Type B pancreatic cell (in vitro differentiated cells): ENCODE data around the gene CLIP3. TPM values are rescaled to one million over a fixed set of nuclear protein-coding genes. Genes with fewer than 3 reads are reported as not detected.
"Not testable (repeated sequence)": the region's sequence is repeated elsewhere in the genome, so short reads cannot be mapped to it uniquely, and the experiment has no call there.

Experiments
- DNase-seq: peaks from one replicate; pipeline ENCODE4 v3.0.0; 2021; ENCODE audit warnings: mixed read lengths; ENCODE audit not compliant: unreplicated experiment; ENCODE audit errors: extremely low spot score
- H3K27ac Mint-ChIP-seq: 2 replicates; pipeline ENCODE4 v1.8.0; 2021; ENCODE audit warnings: mild to moderate bottlenecking, mixed read lengths
- H3K27me3 Mint-ChIP-seq: 2 replicates; pipeline ENCODE4 v1.8.0; 2021; ENCODE audit warnings: mixed read lengths
- H3K36me3 Mint-ChIP-seq: 2 replicates; pipeline ENCODE4 v1.8.0; 2021; ENCODE audit warnings: mixed read lengths
- H3K4me1 Mint-ChIP-seq: one replicate; pipeline ENCODE4 v1.8.0; 2021; ENCODE audit warnings: mixed read lengths; ENCODE audit not compliant: unreplicated experiment
- H3K4me3 Mint-ChIP-seq: 2 replicates; pipeline ENCODE4 v1.8.0; 2021; ENCODE audit warnings: mild to moderate bottlenecking, mixed read lengths
- H3K9me3 Mint-ChIP-seq: 2 replicates; pipeline ENCODE4 v1.8.0; 2021; ENCODE audit warnings: mixed read lengths
- total RNA-seq: library from RNA; stranded (reverse); gene quantifications from 2 replicates; pipeline ENCODE4 v1.2.1, GENCODE V29; 2021; ENCODE audit warnings: low replicate concordance
- TF ChIP-seq, protein P1 (sequence below): fragments of 200-600 bp; sonication (generic); conservative IDR thresholded peaks from 2 replicates; pipeline ENCODE4 v1.5.0; 2021; ENCODE audit warnings: antibody characterized with exemption, mild to moderate bottlenecking

Gene CLIP3
- total RNA-seq, 1 donor from 2014 or later = 51.1 TPM

GRCh38 chr19:35986664-35987570 is 45.8 kb downstream of the CLIP3 start:
- H3K4me1 Mint-ChIP-seq = no peaks in the 10 kb centered on the region
- TF ChIP-seq, protein P1, sequence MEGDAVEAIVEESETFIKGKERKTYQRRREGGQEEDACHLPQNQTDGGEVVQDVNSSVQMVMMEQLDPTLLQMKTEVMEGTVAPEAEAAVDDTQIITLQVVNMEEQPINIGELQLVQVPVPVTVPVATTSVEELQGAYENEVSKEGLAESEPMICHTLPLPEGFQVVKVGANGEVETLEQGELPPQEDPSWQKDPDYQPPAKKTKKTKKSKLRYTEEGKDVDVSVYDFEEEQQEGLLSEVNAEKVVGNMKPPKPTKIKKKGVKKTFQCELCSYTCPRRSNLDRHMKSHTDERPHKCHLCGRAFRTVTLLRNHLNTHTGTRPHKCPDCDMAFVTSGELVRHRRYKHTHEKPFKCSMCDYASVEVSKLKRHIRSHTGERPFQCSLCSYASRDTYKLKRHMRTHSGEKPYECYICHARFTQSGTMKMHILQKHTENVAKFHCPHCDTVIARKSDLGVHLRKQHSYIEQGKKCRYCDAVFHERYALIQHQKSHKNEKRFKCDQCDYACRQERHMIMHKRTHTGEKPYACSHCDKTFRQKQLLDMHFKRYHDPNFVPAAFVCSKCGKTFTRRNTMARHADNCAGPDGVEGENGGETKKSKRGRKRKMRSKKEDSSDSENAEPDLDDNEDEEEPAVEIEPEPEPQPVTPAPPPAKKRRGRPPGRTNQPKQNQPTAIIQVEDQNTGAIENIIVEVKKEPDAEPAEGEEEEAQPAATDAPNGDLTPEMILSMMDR = no peak
- peak overlapping the region; percentile 89 for H3K4me3 Mint-ChIP-seq
- peaks cover 72% of the 10 kb centered on the region for H3K27me3 Mint-ChIP-seq
- peaks cover 5% of the 10 kb centered on the region for H3K9me3 Mint-ChIP-seq
- no peaks in the 10 kb centered on the region for H3K36me3 Mint-ChIP-seq
- H3K27ac Mint-ChIP-seq = no peak overlapping the region
- no peak for DNase-seq

- H3K4me1 Mint-ChIP-seq = no peaks in the 10 kb centered on the region
- no peak for DNase-seq
- H3K27ac Mint-ChIP-seq = no peak overlapping the region
- peak overlapping the region; percentile 89 for H3K4me3 Mint-ChIP-seq
- TF ChIP-seq, protein P1 = no peak
- H3K27me3 Mint-ChIP-seq = peaks cover 75% of the 10 kb centered on the region
- no peaks in the 10 kb centered on the region for H3K36me3 Mint-ChIP-seq
- peaks cover 5% of the 10 kb centered on the region for H3K9me3 Mint-ChIP-seq
Observed at GRCh38 chr19:35986111-35986510, 46.6 kb downstream of the CLIP3 start.

GRCh38 chr19:35983177-35983576 is 49.5 kb downstream of the CLIP3 start:
- Mint-ChIP-seq H3K9me3 (peaks cover 5% of the 10 kb centered on the region), H3K4me1 (no peaks in the 10 kb centered on the region), H3K27ac (no peak overlapping the region), H3K36me3 (no peaks in the 10 kb centered on the region), H3K27me3 (peaks cover 75% of the 10 kb centered on the region), H3K4me3 (no peak overlapping the region)
- DNase-seq = no peak
- TF ChIP-seq, protein P1 = no peak

- not testable (repeated sequence) for H3K4me1 Mint-ChIP-seq, H3K27ac Mint-ChIP-seq, H3K4me3 Mint-ChIP-seq, DNase-seq, H3K36me3 Mint-ChIP-seq, H3K9me3 Mint-ChIP-seq
- H3K27me3 Mint-ChIP-seq = peaks cover 63% of the 10 kb centered on the region
Observed at GRCh38 chr19:35980997-35981396, 51.7 kb downstream of the CLIP3 start.

- Mint-ChIP-seq H3K4me3 (no peak overlapping the region), H3K9me3 (no peaks in the 10 kb centered on the region), H3K27ac (no peak overlapping the region), H3K4me1 (no peaks in the 10 kb centered on the region), H3K36me3 (no peaks in the 10 kb centered on the region), H3K27me3 (peaks cover 47% of the 10 kb centered on the region)
- TF ChIP-seq, protein P1 = no peak
- no peak for DNase-seq
Observed at GRCh38 chr19:35978832-35979365, 53.8 kb downstream of the CLIP3 start.

GRCh38 chr19:35978271-35978670 is 54.4 kb downstream of the CLIP3 start:
- H3K4me1 Mint-ChIP-seq = no peaks in the 10 kb centered on the region
- H3K4me3 Mint-ChIP-seq = no peak overlapping the region
- no peaks in the 10 kb centered on the region for H3K9me3 Mint-ChIP-seq
- H3K27me3 Mint-ChIP-seq = peaks cover 41% of the 10 kb centered on the region
- no peak for DNase-seq
- no peak overlapping the region for H3K27ac Mint-ChIP-seq
- H3K36me3 Mint-ChIP-seq = no peaks in the 10 kb centered on the region
- TF ChIP-seq, protein P1 = no peak
